NB4 (cell line): ENCODE measurements around the gene BUD31.

Experiments
- DNase-seq: peaks from one replicate; pipeline ENCODE4 v3.0.0; 2010; ENCODE audit warnings: low read depth
- H3K4me3 ChIP-seq: one replicate; pipeline ENCODE4 v1.5.1; 2011; ENCODE audit warnings: mild to moderate bottlenecking, low read depth, low read length, moderate library complexity
- MAX ChIP-seq: IDR thresholded peaks from 2 replicates; pipeline ENCODE4 v1.6.1; 2011; ENCODE audit warnings: low read depth, low read length
- MYC ChIP-seq: IDR thresholded peaks from 2 replicates; pipeline ENCODE4 v1.6.1; 2011; ENCODE audit warnings: low read depth, low read length
- POLR2A ChIP-seq: IDR thresholded peaks from 2 replicates; pipeline ENCODE4 v1.6.1; 2011; ENCODE audit warnings: mild to moderate bottlenecking; ENCODE audit not compliant: insufficient read length; ENCODE audit errors: extremely low read depth
- TF ChIP-seq, protein P1 (sequence below): IDR thresholded peaks from one replicate; pipeline ENCODE4 v1.5.1; 2012; ENCODE audit warnings: low read depth, low read length

BUD31 gene

DNA sequence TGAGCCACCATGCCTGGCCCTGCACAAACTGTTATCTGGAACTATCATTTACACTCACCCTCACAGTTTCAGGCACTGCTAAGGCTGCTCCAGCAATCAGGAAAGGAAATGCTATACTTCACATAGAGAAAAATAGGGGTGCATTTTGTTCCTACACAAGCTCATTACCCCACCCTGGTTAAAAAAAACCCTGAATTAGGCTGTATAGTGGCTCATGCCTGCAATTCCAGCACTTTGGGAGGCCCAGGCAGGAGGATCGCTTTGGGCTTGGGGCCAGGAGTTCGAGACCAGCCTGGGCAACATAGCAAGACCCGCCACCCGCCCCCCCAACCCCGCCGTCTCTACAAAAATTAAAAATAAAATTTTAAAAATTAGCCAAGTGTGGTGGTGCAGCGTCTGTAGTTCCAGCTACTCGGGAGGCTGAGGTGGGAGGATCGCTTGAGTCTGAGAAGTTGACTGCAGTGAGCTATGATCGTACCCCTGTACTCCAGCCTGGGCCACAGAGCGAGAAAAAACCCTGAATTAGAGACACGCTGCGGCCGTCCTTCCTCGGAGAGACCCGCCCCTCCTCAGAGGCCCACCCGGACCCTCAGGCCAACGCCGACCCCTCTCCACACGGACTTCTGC lies 29.3 kb downstream of the BUD31 start:
- TF ChIP-seq MYC (no peak), MAX (no peak), POLR2A (no peak)
- TF ChIP-seq, protein P1, sequence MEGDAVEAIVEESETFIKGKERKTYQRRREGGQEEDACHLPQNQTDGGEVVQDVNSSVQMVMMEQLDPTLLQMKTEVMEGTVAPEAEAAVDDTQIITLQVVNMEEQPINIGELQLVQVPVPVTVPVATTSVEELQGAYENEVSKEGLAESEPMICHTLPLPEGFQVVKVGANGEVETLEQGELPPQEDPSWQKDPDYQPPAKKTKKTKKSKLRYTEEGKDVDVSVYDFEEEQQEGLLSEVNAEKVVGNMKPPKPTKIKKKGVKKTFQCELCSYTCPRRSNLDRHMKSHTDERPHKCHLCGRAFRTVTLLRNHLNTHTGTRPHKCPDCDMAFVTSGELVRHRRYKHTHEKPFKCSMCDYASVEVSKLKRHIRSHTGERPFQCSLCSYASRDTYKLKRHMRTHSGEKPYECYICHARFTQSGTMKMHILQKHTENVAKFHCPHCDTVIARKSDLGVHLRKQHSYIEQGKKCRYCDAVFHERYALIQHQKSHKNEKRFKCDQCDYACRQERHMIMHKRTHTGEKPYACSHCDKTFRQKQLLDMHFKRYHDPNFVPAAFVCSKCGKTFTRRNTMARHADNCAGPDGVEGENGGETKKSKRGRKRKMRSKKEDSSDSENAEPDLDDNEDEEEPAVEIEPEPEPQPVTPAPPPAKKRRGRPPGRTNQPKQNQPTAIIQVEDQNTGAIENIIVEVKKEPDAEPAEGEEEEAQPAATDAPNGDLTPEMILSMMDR = no peak
- H3K4me3 ChIP-seq = peak overlapping the region; percentile 67
- no peak for DNase-seq

DNA sequence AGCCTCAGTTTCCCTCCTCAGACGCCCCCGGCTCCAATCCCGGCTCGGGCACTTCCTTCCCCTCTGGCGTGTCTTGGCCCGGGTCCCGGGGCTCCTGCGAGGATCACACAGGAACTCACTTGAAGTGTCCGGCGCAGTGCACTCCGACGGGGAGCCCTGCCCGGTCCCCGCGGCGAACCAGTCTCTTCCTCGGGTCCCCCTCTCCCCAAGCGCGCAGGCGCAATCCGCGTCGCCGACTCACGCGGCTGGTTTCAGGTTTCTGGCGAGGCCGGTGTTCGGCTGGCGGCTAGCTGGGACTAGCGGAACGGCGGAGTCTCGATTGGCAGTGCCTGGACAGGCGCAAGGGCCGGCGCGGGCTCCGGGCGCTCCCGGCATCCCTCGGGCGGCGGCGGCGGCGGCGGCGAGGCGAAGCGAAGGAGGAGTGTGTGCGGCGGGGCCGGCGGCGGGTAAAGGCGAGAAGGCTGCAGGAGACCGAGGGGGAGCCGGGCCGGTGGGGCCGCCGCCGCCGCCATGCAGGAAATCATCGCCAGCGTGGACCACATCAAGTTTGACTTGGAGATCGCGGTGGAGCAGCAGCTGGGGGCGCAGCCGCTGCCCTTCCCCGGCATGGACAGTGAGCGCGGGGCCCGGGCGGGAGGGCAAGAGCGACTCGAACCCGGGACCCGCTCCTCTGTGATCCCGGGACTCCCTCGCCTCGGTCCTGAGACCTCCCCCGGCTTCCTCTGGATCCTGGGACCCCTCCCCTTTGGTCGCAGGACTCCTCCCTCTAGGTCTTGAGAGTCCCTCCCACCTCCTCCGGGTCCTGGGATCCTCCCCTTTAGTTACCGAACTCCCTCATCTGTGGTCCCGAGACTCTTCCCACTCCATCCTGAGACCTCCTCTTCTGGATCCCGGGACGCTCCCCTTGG lies 30.1 kb downstream of the BUD31 start, which contains the start of the genes CPSF4 and PTCD1:
Gene CPSF4 (plus strand): TSS at position 371 of the 908 bp plus-strand sequence. CDS start 140 bp downstream, at position 511.
Gene PTCD1 (minus strand): TSS at position 226 of the 908 bp plus-strand sequence. CDS start 3,556 bp downstream, outside the sequence.
- peak within 1 kb of the TSS; percentile 67 for H3K4me3 ChIP-seq
- TF ChIP-seq MYC (peak; percentile 99), POLR2A (peak; percentile 94), MAX (peak; percentile 94)
- TF ChIP-seq, protein P1 = no peak
- peak; percentile 99 for DNase-seq

GRCh38 chr7:99440195-99440594 lies 31.4 kb downstream of the BUD31 start:
- TF ChIP-seq POLR2A (no peak), MYC (no peak), MAX (no peak)
- TF ChIP-seq, protein P1 = no peak
- H3K4me3 ChIP-seq = peak overlapping the region; percentile 67
- DNase-seq = no peak

- TF ChIP-seq MYC (no peak), MAX (no peak), POLR2A (no peak)
- TF ChIP-seq, protein P1 = no peak
- no peak overlapping the region for H3K4me3 ChIP-seq
- no peak for DNase-seq
These were observed 37.3 kb downstream of the BUD31 start for GRCh38 chr7:99446096-99446495.

- TF ChIP-seq MAX = no peak
- TF ChIP-seq, protein P1 = peak; percentile 33
- peak; percentile 52 for DNase-seq
- no peak overlapping the region for H3K4me3 ChIP-seq
These were observed 39.2 kb downstream of the BUD31 start for GRCh38 chr7:99447943-99448342.
